K562 (cell line): ENCODE results near the gene PEAR1. TPM values are rescaled to one million over a fixed set of nuclear protein-coding genes. Genes with fewer than 3 reads are reported as not detected.

Experiments used
- ADNP ChIP-seq: fragments of 200-800 bp; sonication (Bioruptor generic); IDR thresholded peaks from 2 replicates; pipeline ENCODE4 v1.6.1; 2016; ENCODE audit warnings: missing genetic modification characterization, missing compliant biosample characterization
- ELF1 ChIP-seq: fragments of 200-800 bp; sonication (Bioruptor generic); IDR thresholded peaks from 2 replicates; pipeline ENCODE4 v1.6.1; 2016; ENCODE audit warnings: missing genetic modification characterization, missing compliant biosample characterization
- EP300 ChIP-seq: IDR thresholded peaks from 2 replicates; pipeline ENCODE4 v1.6.1; 2012; ENCODE audit warnings: low read length, improper control_type of control experiment
- MED1 ChIP-seq: sonication (generic); formaldehyde crosslinking; IDR thresholded peaks from 2 replicates; pipeline ENCODE4 v1.8.1; 2023; ENCODE audit warnings: missing genetic modification reagents, borderline replicate concordance
- POLR3G ChIP-seq: IDR thresholded peaks from 2 replicates; pipeline ENCODE4 v1.6.1; 2011; ENCODE audit not compliant: insufficient read length, insufficient replicate concordance; ENCODE audit errors: extremely low read depth
- PRPF4 ChIP-seq: fragments of 200-400 bp; formaldehyde crosslinking; IDR thresholded peaks from one replicate; pipeline ENCODE4 v1.6.1; 2017; ENCODE audit warnings: low read length, low read depth, mild to moderate bottlenecking; ENCODE audit not compliant: insufficient read depth, poor library complexity, severe bottlenecking
- RAD51 ChIP-seq: fragments of 450-650 bp; IDR thresholded peaks from 2 replicates; pipeline ENCODE4 v1.7.1; 2016; ENCODE audit warnings: low read depth, mild to moderate bottlenecking, borderline replicate concordance
- RBM15 ChIP-seq: fragments of 200-400 bp; formaldehyde crosslinking; IDR thresholded peaks from 2 replicates; pipeline ENCODE4 v1.6.1; 2018; ENCODE audit warnings: mild to moderate bottlenecking, low read length, moderate library complexity; ENCODE audit not compliant: insufficient read depth
- RCOR1 ChIP-seq, 2 experiments: IDR thresholded peaks; 2 replicates each; pipeline ENCODE4 v1.6.1; 2012; ENCODE audit warnings: low read depth in 2 of 2, low read length in 2 of 2, borderline replicate concordance in 1 of 2, improper control_type of control experiment in 1 of 2
- ZNF134 ChIP-seq: fragments of 250-450 bp; sonication (Bioruptor Pico); conservative IDR thresholded peaks from 2 replicates; pipeline ENCODE4 v1.4.0; 2020
- ZNF324 ChIP-seq: fragments of 250-450 bp; sonication (Bioruptor Pico); IDR thresholded peaks from 2 replicates; pipeline ENCODE4 v1.4.0; 2020; ENCODE audit warnings: mild to moderate bottlenecking
- polyA plus RNA-seq, 8 experiments: library from polyadenylated mRNA; depleted of rRNA in 4 of 8; stranded (reverse) in 5 of 8; unstranded in 3 of 8; fragments of >200 nt; fragmentation: Nextera tagmentation in 2 of 8; fragmentation: Illumina TruSeq in 1 of 8; extraction: Ambion mirVana in 2 of 8; extraction: Trizol in 1 of 8; gene quantifications; 2 replicates each; pipeline versions ENCODE4 v1.2.1 to v1.2.3, GENCODE V29; 2011 to 2014; ENCODE audit warnings: inconsistent platforms in 1 of 8, missing spikeins in 1 of 8
- total RNA-seq, 7 experiments: library from RNA; depleted of rRNA in 6 of 7; stranded (reverse); fragments of >200 nt in 6 of 7; fragmentation: Illumina TruSeq in 2 of 7; extraction: Trizol in 2 of 7; gene quantifications; 2 replicates each; pipeline versions ENCODE4 v1.2.1 to v1.2.3, GENCODE V29; 2011 to 2021; ENCODE audit warnings: low replicate concordance in 1 of 7
- TF ChIP-seq, protein P1 (sequence below): fragments of 450-650 bp; formaldehyde crosslinking; IDR thresholded peaks from 2 replicates; pipeline ENCODE4 v1.4.0; 2022; ENCODE audit warnings: missing genetic modification characterization
- TF ChIP-seq, protein P2 (sequence below): fragments of 450-650 bp; formaldehyde crosslinking; IDR thresholded peaks from 2 replicates; pipeline ENCODE4 v1.4.0; 2020; ENCODE audit warnings: mild to moderate bottlenecking, moderate library complexity
- TF ChIP-seq, protein P3 (sequence below): fragments of 250-450 bp; sonication (Bioruptor Pico); IDR thresholded peaks from 2 replicates; pipeline ENCODE4 v1.4.0; 2020; ENCODE audit warnings: mild to moderate bottlenecking, moderate library complexity, borderline replicate concordance
- TF ChIP-seq, protein P4 (sequence below): fragments of 450-650 bp; formaldehyde crosslinking; IDR thresholded peaks from 2 replicates; pipeline ENCODE4 v1.4.0; 2020; ENCODE audit warnings: mild to moderate bottlenecking, mixed read lengths

PEAR1 gene
- total and polyA plus RNA-seq, 9 of the 15 experiments (the other 6 are each of a cell fraction or from before 2014, with no cell fraction given): 0.87 to 13.9 (median 6.1) TPM

DNA sequence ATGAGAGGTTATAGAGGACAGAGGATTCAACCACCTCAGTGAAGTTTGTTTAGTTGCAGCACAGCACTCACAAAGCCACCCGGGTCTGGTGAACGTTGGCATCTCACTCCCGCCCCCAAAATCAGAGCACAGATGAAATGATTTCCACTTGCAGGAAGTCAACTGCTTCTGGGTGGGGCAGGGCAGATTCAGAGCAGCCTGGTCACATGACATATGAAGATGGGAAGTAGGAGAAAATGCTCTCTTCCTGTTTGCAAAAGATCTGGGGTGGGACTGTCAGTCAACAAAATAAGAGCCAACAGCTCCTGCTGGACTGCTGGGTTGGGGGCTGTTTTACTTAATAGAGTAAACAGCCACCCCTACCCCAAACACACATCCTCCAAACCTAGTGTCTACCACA lies 70.1 kb downstream of the PEAR1 start (continued):
- TF ChIP-seq RAD51 (peak; percentile 82), RCOR1 (IDR thresholded peaks at IDR 0.05; ENCODE audit: borderline replicate concordance in 1 of 2, low read depth in 2 of 2, low read length in 2 of 2) (peak in 1 of 2 experiments; percentile 85; a peak in 3 of 4 replicates), PRPF4 (no peak), ZNF324 (CRISPR knock-in tag) (no peak), ELF1 (tag) (peak; percentile 60; the same call in 1 of the 2 replicates), ADNP (tag) (no peak), EP300 (no peak), POLR3G (no peak), RBM15 (no peak), ZNF134 (CRISPR knock-in tag) (no peak), MED1 (CRISPR knock-in tag) (no peak)
- TF ChIP-seq, protein P1, sequence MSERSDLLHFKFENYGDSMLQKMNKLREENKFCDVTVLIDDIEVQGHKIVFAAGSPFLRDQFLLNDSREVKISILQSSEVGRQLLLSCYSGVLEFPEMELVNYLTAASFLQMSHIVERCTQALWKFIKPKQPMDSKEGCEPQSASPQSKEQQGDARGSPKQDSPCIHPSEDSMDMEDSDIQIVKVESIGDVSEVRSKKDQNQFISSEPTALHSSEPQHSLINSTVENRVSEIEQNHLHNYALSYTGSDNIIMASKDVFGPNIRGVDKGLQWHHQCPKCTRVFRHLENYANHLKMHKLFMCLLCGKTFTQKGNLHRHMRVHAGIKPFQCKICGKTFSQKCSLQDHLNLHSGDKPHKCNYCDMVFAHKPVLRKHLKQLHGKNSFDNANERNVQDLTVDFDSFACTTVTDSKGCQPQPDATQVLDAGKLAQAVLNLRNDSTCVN (CRISPR knock-in tag): no peak
- TF ChIP-seq, protein P2, sequence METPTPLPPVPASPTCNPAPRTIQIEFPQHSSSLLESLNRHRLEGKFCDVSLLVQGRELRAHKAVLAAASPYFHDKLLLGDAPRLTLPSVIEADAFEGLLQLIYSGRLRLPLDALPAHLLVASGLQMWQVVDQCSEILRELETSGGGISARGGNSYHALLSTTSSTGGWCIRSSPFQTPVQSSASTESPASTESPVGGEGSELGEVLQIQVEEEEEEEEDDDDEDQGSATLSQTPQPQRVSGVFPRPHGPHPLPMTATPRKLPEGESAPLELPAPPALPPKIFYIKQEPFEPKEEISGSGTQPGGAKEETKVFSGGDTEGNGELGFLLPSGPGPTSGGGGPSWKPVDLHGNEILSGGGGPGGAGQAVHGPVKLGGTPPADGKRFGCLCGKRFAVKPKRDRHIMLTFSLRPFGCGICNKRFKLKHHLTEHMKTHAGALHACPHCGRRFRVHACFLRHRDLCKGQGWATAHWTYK (CRISPR knock-in tag): no peak
- TF ChIP-seq, protein P3, sequence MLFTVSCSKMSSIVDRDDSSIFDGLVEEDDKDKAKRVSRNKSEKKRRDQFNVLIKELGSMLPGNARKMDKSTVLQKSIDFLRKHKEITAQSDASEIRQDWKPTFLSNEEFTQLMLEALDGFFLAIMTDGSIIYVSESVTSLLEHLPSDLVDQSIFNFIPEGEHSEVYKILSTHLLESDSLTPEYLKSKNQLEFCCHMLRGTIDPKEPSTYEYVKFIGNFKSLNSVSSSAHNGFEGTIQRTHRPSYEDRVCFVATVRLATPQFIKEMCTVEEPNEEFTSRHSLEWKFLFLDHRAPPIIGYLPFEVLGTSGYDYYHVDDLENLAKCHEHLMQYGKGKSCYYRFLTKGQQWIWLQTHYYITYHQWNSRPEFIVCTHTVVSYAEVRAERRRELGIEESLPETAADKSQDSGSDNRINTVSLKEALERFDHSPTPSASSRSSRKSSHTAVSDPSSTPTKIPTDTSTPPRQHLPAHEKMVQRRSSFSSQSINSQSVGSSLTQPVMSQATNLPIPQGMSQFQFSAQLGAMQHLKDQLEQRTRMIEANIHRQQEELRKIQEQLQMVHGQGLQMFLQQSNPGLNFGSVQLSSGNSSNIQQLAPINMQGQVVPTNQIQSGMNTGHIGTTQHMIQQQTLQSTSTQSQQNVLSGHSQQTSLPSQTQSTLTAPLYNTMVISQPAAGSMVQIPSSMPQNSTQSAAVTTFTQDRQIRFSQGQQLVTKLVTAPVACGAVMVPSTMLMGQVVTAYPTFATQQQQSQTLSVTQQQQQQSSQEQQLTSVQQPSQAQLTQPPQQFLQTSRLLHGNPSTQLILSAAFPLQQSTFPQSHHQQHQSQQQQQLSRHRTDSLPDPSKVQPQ (CRISPR knock-in tag): no peak
- TF ChIP-seq, protein P4, sequence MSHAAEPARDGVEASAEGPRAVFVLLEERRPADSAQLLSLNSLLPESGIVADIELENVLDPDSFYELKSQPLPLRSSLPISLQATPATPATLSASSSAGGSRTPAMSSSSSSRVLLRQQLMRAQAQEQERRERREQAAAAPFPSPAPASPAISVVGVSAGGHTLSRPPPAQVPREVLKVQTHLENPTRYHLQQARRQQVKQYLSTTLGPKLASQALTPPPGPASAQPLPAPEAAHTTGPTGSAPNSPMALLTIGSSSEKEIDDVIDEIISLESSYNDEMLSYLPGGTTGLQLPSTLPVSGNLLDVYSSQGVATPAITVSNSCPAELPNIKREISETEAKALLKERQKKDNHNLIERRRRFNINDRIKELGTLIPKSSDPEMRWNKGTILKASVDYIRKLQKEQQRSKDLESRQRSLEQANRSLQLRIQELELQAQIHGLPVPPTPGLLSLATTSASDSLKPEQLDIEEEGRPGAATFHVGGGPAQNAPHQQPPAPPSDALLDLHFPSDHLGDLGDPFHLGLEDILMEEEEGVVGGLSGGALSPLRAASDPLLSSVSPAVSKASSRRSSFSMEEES (CRISPR knock-in tag): peak; percentile 97
